Activated CD4-positive, alpha-beta T cell treated with anti-CD3 and anti-CD28 coated beads for 48 hours (primary cell): Measurements from ENCODE around the gene RCHY1.
"Not testable (repeated sequence)": the region's sequence is repeated elsewhere in the genome, so short reads cannot be mapped to it uniquely, and the experiment has no call there.

Experiments
- DNase-seq: peaks from one replicate; pipeline ENCODE4 v3.0.0-alpha.2; 2020

Gene RCHY1

GRCh38 chr4:75514131-75514948, at the start of gene RCHY1, which contains the start of gene THAP6:
RCHY1 (minus strand) TSS chr4:75514403; CDS start chr4:75514286, 117 bp downstream.
THAP6 (plus strand) TSS chr4:75514473; CDS start chr4:75515453, 980 bp downstream.
- peak; percentile 95 for DNase-seq

GRCh38 chr4:75561789-75562188, 47.6 kb upstream of the RCHY1 start:
- no peak for DNase-seq

GRCh38 chr4:75557696-75558095, 43.5 kb upstream of the RCHY1 start:
- DNase-seq = no peak

DNA sequence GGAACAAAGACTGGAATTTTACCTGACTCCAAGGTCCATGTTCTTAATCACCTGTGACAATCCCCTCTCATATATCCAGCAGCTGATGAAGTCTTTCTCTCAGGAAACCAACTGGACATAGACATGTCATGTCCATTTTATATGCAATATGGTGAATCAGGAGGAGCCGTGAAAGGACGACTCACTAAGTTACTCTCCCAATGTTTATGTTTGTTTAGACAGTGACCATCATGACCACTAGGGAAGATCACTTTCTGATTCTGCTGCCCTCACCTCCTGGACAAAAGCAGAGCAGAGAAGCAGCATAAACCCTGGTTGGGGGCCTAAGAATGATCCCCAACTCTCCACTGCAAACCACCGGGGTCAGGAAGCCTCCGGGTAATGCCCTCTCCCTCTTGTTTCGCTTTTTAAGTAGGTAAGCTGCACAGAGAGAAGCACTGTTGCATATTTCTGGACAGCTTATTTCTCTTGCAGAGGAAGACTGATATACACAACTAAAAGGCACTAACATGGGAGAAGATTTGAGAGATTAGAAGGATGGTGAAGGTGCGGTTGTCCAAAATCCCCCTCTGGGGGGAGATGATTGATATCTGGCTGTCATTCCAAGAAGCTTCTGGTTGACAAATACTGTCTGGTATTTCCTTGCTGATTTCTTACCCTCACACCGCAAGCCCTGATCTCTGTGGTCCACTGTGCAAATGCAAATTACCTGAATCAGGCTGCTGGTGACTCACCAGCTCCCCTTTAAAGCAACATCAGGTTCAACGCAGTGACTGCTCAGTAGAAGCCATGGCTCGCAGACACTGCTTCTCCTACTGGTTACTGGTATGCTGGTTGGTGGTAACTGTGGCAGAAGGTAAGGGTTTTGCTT, 41.3 kb upstream of the RCHY1 start, which contains the start of gene ODAPH:
TSS of gene ODAPH (plus strand) at position 773 of the 871 bp plus-strand sequence. CDS start at position 790, 17 bp downstream.
- peak; percentile 19 for DNase-seq

DNA sequence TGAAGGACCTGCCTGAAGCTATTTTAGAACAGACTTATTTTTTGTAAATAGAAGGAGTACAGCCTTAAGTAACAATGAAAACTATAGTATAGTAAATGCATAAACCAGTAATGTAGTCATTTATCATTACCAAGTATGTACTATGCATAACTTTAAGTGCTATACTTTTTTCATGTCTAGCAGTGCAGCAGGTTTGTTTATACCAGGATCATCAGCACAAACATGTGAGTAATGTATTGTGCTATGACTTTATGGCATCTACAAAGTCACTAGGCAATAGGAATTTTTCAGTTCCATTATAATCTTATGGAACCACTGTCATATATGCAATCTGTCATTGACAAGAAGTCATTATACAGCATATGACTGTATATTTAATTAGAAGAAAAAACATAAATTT, 38.2 kb upstream of the RCHY1 start:
- no peak for DNase-seq

- no peak for DNase-seq
Observed at GRCh38 chr4:75549019-75549418, 34.8 kb upstream of the RCHY1 start.

- DNase-seq = no peak
Observed at GRCh38 chr4:75547647-75548387, 33.6 kb upstream of the RCHY1 start.

DNA sequence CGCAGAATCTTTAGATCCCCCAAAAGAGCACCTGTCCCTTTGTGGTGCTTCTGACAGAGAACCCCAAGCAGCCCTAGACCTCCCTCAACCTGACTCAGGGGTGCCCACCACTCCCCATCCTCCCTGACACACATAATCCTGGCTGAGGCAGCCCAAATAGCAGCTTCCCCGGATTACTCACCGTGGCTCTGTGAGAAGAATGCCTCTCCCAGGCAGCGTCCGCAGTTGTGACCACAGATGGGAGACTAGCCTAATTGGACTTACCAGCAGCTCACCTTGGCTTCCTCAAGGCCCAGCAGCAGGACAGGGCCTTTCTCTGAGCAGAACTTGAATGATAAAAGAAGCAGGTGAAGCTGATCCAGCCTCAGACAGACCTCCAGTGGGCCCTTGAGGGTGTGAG, 31.3 kb upstream of the RCHY1 start:
- no peak for DNase-seq

DNA sequence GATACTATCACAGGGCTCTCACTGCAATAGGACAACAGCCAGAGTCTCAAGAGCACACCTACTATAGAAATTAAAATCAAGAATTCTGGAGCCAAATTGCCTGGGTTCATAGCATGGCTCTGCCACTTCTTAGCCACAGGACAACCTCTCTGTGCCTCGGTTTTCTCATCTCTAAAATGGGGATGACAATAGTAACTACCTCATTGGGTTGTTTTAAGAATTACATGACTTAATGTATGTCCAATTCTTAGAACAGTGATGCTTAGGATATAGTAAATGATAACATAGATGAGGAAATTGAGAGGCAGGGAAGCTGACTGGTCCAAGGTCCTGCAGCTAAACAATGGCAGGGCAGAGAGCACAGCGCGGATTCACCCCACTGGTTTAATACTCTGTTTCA, 30.7 kb upstream of the RCHY1 start:
- no peak for DNase-seq

DNA sequence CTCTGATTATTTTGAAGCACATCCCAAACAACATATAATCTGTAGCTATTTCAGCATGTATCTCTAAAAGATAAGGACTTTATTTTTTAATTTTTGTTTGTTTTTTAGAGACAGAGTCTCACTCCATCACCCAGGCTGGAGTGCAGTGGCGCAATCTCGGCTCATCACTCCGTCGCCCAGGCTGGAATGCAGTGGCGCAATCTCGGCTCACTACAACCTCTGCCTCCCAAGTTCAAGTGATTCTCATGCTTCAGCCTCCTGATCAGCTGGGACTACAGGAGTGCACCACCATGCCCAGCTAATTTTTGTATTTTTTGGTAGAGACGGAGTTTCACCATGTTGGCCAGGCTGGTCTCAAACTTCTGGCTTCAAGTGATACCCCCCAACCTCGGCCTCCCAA, 30.0 kb upstream of the RCHY1 start:
- not testable (repeated sequence) for DNase-seq

DNA sequence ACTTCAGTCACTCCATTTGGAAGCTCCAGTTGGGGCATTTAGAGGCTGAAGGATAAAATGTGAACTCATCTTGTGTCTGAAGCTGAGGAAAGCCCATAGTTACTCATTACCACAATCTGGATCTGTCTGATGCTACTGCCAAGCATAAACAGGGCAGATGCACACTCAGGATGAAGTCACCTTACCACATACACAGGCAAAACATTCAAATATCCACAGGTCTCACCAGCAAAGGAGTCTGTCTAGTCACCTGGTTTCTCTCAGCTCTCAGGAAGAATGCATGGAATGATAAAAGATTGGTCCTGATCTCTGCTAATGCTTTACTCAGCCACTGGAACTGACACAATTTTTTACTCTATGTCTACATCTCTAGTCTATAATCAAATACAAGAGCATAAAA, 28.6 kb upstream of the RCHY1 start:
- no peak for DNase-seq

- DNase-seq = not testable (repeated sequence)
Observed at GRCh38 chr4:75537308-75537707, 23.1 kb upstream of the RCHY1 start.

- not testable (repeated sequence) for DNase-seq
Observed at GRCh38 chr4:75533926-75534325, 19.7 kb upstream of the RCHY1 start.

- DNase-seq = not testable (repeated sequence)
Observed at GRCh38 chr4:75533339-75533887, 19.2 kb upstream of the RCHY1 start.

DNA sequence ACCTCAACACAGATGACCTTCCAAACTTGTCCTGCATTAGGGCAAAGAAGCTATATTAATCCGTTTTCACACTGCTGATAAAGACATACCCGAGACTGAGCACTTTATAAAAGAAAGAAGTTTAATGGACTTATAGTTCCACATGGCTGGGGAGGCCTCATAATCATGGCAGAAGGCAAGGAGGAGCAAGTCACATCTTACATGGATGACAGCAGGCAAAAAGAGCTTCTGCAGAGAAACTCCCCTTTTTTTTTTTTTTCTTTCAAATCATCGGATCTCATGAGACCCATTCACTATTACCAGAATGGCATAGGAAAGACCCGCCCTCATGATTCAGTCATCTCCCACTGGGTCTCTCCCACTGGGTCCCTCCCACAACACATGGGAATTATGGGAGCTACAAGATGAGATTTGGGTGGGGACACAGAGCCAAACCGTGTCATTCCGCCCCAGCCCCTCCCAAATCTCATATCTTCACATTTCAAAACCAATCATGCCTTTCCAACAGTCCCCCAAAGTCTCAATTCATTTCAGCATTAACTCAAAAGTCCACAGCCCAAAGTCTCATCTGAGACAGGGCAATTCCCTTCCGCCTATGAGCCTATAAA, 17.4 kb upstream of the RCHY1 start:
- not testable (repeated sequence) for DNase-seq

GRCh38 chr4:75530556-75531322, 16.5 kb upstream of the RCHY1 start:
- no peak for DNase-seq

GRCh38 chr4:75527482-75527881, 13.3 kb upstream of the RCHY1 start:
- DNase-seq = no peak

DNA sequence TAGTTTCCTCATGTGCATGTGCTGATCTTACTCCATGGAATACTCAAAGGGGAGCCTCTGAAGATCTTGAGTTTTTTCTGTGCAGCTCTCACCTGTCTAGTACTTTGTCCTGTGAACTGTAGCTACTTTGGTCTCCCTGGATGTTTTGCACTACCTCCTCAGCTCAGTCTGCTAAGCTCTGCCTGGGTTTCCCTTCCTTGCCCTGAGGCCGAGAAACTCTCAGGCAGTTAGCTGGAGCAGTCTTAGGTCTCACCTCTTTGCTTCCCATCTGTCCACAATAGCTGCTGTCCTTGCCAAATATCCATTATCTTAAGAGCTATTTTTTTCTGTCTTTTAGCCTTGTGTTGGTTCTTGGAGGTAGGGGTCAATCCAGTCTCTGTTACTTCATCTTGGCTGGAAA, 11.7 kb upstream of the RCHY1 start:
- DNase-seq = no peak

DNA sequence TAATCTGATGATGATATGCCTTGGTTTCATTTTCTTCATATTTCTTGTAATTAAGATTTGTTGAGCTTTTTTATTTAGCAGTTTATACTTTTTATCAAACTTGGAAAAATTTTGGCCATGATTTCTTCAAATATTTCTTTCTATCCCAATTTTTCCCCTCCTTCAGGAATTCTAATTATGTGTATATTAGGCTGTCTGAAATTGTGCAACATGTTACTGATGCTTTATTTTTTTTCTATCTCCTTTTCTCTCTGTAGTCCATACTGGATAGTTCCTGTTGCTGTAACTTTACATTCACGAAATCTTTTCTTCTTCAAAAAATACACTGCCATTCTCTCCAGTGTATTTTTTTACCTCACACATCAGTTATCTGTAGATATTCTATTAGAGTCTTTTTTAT, 10.9 kb upstream of the RCHY1 start:
- DNase-seq = no peak

- not testable (repeated sequence) for DNase-seq
Observed at GRCh38 chr4:75519452-75519851, 5.2 kb upstream of the RCHY1 start.

DNA sequence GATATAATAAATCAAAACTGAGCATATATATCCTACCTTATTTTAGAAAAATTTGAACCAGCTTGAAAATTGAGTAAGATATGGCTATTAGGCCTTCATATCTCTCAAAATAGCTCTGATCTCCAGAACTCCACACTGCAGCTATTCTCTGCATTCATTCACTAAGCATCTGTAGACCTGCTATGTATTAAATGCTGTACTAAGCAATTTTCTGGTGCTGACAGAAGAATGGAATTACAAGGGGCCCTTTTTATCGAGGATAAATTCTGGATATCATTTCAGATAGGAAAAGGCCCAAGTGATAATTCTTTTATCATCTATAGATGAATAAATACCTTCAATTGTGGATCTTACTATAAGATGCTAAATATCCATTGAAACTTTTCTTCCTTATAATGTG, 1.9 kb upstream of the RCHY1 start:
- no peak for DNase-seq
